OCI-M2 (cell line): ENCODE results near the gene ATP6V1A.
"Not testable (repeated sequence)": the region's sequence is repeated elsewhere in the genome, so short reads cannot be mapped to it uniquely, and the experiment has no call there.

Experiments
- DNase-seq: peaks from one replicate; lab custom pipeline; 2025; ENCODE audit not compliant: unreplicated experiment; lab: John Stamatoyannopoulos, UW

The ATP6V1A gene

GRCh38 chr3:113819866-113820265 is 73.0 kb downstream of the ATP6V1A start:
- DNase-seq = no peak

- DNase-seq = no peak
Observed at GRCh38 chr3:113825090-113825489, 78.3 kb downstream of the ATP6V1A start.

DNA sequence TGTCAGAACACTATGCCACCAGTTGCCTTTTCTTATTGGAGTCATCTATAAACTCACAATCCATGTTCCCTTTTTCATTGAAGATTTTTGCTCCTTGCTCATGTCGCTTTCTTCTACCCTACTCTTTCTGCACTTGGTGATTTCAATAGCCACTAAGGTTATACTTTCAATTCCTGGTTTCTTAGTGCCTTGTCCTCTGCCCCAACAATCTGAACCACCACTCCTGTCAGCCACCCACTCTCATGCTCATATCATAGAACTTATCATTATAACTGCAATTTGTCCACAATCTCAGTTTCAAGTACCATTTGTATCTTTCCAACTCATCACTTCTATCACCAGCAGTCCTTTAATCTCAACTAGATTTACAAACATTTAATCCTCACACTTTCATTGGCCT is 81.8 kb downstream of the ATP6V1A start:
- DNase-seq = no peak

DNA sequence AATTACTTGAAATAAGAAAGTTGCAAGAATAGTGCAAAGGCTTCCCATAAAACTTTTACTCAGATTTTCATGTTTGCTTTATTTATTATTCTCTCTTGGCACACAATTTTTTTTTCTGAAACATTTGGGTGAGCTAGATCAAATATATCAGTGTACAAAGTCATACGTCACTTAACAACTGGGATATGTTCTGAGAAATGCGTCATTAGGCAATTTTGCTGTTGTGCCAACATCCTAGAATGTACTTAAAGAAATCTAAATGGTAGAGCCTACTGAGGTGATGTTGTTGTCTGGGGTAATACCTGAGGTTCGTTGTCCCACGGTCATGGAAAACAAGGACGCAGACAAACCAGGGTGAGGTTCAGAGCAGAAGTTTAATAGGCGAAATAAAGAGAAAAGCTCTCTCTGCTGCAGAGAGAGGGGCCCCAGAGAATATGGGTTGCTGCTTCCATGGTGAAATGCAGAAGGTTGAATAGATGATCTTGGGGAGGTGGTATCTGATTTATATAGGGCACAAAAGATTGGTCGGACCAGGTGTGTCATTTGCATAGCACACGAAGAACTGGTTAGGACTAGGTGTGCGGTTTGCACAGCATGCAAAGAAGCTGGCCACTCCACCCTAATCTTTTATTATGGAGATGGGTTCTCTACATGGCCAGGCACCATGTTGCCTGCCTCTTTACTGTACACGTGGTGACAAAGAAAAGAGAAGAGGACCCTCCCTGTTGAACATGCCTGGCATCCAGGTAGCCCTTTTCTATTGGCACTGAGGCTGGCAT is 82.9 kb downstream of the ATP6V1A start:
- no peak for DNase-seq

DNA sequence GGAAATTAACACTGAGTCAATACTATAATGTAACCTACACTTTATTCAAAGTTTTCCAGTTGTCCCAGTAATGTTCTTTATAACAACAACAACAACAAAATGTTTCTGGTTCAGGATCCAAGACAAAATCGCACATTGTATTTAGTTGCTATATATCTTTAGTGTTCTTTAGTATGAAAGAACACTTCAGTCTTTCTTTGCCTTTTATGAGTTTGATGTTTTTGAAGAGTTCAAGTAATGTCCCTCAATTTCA is 84.2 kb downstream of the ATP6V1A start:
- DNase-seq = no peak

DNA sequence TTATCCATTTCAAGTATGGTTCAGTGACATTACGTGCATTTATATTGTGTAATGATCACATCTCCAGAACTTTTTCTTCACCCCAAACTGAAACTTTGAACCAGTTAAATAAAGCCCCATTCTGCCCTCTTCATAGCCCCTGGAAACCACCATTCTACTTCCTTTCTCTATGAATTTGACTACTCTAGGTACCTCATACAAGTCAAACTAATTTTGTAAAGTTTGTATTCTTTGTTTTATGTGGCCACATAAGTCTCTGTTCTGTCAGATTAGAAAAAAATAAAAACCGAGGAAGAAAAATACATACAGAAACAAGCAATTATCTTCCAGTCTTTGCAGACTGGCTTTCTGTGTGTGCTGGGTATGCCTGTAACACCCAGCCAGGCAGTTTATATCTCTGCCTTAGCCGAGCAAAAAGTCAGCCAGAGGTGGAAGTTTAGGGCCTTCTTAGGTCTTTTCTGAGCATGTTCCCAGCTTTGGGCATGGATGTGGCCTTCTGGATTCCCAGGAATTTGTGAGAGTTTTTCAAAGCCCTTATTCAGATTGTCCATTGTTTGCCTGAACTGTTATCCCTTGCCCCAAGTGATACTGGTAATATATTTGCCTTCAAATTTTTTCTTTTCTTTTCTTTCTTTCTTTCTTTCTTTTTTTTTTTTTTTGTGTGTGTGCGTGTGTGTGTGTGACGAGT is 85.8 kb downstream of the ATP6V1A start:
- no peak for DNase-seq

GRCh38 chr3:113834983-113835382 is 88.1 kb downstream of the ATP6V1A start:
- no peak for DNase-seq

GRCh38 chr3:113838631-113839209 is 91.9 kb downstream of the ATP6V1A start, which contains the start of gene GRAMD1C:
Gene GRAMD1C (plus strand): TSS chr3:113838788. CDS start chr3:113838910, 122 bp downstream.
- DNase-seq = no peak

DNA sequence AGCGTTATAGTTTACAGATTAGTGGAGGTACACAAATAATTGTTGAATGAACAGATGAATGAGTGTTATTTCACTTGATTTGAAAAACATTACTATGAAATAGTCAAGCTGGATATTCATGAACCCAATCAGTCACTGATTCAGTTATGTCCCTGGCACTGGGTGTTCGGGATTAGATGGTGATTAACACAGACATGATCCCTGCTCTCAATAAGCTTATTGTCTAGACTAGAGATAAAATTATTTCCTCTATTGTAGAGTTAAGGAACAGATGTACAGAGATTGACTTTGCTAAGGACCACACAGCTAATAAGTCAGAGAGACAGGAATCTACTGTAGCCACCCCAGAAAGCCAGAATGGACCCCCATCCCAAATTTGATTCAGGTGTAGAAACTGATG is 92.7 kb downstream of the ATP6V1A start:
- DNase-seq = no peak

DNA sequence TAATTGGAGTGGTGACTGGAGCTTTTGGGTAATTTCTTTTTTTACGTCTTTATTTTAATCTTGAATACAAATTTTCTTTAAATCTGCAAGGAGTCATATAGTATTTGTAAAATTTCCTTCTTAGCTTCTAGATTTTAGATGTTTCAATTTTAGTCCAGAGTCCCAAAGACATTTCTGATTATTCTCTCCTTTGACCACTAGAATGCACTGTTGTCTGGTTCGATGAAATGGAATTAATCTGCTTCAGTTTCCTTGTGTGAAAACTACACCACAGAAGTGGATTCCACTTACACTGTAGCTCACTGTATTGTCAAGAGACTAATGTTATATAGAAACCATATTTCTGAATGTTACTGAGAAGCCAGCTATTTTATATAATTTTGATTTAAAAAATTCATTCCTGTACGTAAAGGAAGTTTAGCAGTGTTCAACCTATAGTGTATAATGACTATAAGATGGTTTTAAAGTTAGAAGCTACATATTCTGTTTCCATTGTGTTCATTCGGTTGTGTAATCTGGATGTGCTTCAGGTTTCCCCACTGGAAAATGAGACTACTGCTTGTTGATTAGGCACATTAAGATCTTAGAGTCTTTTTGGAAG is 97.9 kb downstream of the ATP6V1A start:
- DNase-seq = no peak

- no peak for DNase-seq
Observed at GRCh38 chr3:113847247-113847646, 100.4 kb downstream of the ATP6V1A start.

GRCh38 chr3:113847664-113848461 is 101.0 kb downstream of the ATP6V1A start:
- no peak for DNase-seq

- not testable (repeated sequence) for DNase-seq
Observed at GRCh38 chr3:113849071-113849470, 102.2 kb downstream of the ATP6V1A start.

- not testable (repeated sequence) for DNase-seq
Observed at GRCh38 chr3:113849841-113850240, 103.0 kb downstream of the ATP6V1A start.

GRCh38 chr3:113850391-113850790 is 103.6 kb downstream of the ATP6V1A start:
- not testable (repeated sequence) for DNase-seq

DNA sequence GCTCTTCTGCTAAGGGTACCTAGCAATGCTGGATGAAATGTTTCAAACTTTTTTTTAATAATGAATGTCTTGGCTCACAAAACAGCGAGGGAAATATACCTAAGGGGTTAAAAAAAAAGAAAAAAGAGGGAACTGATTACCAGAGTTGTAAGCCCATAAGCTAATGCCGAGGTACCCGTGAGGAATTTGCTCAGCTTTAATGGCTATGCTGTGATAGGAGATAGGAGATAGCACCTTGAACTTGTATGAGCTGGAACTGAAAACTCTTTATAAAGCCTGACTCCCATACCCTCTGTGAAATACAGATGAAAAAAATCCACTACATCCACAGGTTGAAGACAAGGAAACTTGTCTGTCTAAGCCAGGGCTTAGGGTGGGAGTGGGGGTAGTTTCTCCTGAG is 105.7 kb downstream of the ATP6V1A start:
- no peak for DNase-seq
